Measurements from ENCODE around the gene IRF4.

DNA sequence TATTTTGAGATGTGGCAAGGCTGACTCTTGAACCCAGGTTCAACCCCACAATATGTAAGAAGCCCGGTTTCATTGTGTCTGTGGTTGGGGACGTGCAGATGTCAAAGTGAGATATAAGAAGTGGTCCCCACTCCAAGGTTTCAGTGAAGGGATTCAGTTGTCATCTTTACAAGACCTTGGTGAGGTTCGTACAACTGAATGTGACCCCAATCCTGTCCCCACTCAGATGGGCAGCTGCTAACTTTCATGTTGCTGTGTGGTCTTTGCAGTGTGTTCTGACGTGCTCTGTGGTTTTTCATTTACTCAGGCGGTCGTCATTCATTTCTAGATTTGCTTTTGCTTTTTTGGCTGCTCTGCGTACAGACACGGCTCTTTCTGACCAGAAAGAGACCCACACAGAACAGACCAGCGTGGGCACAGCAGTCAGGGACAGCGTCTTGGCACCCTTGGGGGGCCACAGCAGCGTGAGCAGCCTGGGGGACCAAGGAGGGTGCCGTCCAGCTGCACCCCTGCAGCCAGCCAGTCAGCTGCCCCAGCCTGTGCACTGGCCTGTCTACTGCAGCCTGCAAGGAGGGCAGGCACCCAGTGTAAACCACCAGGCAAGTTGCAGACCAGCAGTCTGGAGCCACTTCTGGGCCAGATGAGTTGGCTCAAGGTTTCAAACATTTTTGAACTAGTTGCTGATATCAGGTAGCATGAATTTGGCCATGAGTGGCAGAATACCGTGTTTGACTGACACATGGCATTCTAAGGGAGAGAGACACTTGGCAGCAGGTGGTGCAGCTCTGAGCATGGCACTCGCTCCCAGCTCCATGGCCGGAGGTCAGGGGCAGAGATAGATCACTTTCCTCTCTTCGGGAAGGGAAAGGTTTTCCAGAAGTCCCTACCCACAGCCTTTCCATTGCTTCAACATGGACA, 49.4 kb upstream of the IRF4 start:
- TF ChIP-seq, protein P1, sequence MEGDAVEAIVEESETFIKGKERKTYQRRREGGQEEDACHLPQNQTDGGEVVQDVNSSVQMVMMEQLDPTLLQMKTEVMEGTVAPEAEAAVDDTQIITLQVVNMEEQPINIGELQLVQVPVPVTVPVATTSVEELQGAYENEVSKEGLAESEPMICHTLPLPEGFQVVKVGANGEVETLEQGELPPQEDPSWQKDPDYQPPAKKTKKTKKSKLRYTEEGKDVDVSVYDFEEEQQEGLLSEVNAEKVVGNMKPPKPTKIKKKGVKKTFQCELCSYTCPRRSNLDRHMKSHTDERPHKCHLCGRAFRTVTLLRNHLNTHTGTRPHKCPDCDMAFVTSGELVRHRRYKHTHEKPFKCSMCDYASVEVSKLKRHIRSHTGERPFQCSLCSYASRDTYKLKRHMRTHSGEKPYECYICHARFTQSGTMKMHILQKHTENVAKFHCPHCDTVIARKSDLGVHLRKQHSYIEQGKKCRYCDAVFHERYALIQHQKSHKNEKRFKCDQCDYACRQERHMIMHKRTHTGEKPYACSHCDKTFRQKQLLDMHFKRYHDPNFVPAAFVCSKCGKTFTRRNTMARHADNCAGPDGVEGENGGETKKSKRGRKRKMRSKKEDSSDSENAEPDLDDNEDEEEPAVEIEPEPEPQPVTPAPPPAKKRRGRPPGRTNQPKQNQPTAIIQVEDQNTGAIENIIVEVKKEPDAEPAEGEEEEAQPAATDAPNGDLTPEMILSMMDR (IDR thresholded peaks at IDR 0.05; ENCODE audit: insufficient read depth, low read length, poor library complexity, severe bottlenecking): no peak
- TF ChIP-seq EZH2phosphoT487 (conservative IDR thresholded peaks at IDR 0.05; ENCODE audit: low read length): no peak
